Measurements from ENCODE around the gene TIGD3.
A peak's percentile ranks its signal among the peaks of the same experiment; 100 is the strongest.
"Not testable (repeated sequence)": the region's sequence is repeated elsewhere in the genome, so short reads cannot be mapped to it uniquely, and the experiment has no call there.

Gene TIGD3

GRCh38 chr11:65325435-65325834, 29.1 kb upstream of the TIGD3 start:
- no peak for DNase-seq

DNA sequence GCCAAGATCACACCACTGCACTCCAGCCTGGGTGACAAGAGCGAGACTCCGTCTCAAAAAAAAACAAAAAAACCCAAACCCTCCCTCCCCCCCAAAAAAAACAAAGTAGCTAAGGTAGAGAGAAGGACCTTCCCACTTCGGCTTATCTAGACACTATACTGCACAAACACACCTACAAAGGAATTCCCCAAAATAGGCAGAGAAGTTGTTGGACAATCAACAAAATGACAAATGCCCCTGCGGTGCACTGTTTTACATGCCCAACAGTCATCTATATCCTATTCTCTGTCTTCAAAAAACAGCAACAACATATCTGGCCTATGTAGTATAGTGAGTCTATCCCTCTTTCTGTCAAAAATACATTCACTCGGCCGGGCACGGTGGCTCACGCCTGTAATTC, 27.5 kb upstream of the TIGD3 start:
- no peak for DNase-seq

DNA sequence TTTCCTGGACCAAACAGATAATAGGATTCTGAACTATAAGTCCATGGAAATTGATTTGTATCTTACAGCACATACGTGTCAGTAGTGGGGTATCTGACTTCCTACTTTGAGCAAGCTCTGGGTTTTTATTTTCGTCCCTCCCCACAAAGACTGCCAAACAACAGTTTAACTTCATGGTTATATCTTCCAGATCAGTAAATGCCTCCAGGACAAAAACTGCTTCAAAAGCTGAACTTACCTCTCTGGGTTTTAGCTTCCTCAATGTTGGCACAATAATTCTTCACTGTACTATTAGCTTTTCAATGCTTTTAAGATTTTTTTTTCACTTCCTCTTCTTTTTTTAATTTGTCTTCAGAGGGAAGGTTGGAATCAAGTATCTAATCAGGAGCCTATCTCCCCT, 25.1 kb upstream of the TIGD3 start:
- no peak for DNase-seq

DNA sequence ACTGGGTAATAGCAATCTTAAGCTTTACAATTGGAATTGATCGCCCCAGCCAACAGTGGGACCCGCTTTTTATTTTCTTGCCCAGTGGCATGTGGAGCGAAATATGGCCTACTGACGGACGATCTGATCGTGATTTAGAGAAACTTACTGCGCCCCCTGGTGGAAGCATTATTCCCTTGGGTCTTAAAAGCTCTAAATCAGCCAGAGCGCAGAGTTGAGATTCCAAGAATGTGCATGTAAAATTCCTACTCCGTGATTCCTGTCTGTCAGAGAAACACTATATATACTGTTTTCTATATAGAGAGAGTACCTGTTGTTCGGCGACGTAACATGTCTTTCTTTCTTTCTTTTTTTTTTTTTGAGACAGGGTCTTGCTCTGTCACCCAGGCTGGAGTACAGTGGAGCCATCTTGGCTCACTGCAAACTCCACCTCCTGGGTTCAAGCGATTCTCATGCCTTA, 24.6 kb upstream of the TIGD3 start:
- peak; percentile 54 for DNase-seq

- no peak for DNase-seq
Measured at GRCh38 chr11:65330544-65330943, 24.0 kb upstream of the TIGD3 start.

- DNase-seq: not testable (repeated sequence)
Measured at GRCh38 chr11:65332591-65332990, 22.0 kb upstream of the TIGD3 start.

- DNase-seq: no peak
Measured at GRCh38 chr11:65334696-65335295, 19.8 kb upstream of the TIGD3 start.

GRCh38 chr11:65338676-65339075, 15.9 kb upstream of the TIGD3 start:
- DNase-seq: no peak

DNA sequence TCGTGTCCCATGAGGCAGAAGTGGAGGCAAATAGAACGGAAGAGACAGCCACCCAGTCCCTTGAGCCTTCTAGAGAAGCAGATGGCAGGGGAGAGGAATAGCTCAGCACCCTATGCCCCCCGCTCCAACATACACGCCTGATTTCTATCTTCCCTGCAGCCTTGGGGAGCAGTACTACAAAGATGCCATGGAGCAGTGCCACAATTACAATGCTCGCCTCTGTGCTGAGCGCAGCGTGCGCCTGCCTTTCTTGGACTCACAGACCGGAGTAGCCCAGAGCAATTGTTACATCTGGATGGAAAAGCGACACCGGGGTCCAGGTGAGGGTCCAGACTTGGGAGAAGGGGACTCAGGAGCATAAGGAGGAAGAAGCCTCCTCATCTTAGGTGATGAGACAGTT, 14.3 kb upstream of the TIGD3 start:
- DNase-seq: no peak

DNA sequence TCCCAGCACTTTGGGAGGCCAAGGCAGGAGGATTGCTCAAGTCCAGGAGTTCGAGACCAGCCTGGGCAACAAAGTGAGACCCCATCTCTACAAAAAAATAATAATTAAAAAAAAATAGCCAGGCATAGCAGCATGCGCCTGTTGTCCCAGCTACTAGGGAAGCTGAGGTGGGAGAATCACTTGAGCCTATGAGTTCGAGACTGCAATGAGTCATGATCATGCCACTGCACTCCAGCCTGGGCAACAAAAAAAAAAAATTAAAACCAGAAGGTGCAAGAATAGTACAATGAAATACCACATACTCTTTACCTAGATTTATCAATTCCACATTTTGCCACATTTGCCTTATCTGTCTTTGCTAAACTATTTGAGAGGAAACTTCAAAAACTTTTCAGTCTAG, 12.7 kb upstream of the TIGD3 start:
- DNase-seq: no peak

GRCh38 chr11:65351511-65351910, 3.0 kb upstream of the TIGD3 start:
- no peak for DNase-seq

- no peak for DNase-seq
Measured at GRCh38 chr11:65352783-65353182, 1.8 kb upstream of the TIGD3 start.

GRCh38 chr11:65353376-65353775, 1.2 kb upstream of the TIGD3 start:
- DNase-seq: no peak

GRCh38 chr11:65353900-65354264, 669 bp upstream of the TIGD3 start:
- no peak for DNase-seq

DNA sequence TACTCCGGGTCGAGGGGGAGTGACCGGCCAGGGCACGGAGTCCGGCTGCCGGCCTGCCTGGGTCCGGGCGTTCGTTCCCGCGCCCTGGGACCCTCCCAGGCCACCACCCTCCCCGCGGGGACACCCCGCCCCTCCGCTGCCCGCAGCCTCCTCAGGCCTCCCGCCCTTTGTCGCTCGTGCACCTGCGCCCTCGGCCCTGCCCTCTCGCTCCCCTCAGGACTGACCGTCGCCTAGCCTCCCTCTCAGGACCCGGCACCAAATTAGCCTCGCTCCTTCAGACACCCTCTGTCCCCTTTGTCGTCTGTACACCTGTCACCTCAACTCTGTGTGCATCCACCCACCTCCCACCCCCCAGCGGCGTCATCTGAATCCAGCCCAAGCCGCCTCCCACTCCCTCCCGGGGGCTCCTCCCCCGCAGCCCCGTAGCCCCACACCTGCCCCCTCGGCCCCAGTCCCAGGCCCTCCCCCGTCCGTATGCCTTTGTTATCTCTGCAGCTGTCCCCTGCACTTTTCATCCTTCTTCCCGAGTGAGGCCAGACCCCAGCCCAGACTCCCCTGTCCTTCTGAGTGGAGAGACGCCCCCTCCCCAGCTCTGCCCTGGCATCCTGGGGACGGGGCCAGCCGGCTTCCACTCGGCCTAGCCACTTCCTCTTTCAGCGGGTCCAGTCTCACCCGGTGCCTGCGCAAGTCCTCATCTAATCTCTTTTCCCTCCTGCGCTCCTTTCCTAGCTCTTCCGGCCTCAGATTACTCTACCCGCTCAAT, 643 bp downstream of the TIGD3 start:
- DNase-seq: no peak

- no peak for DNase-seq
Measured at GRCh38 chr11:65355776-65356393, 1.3 kb downstream of the TIGD3 start.

DNA sequence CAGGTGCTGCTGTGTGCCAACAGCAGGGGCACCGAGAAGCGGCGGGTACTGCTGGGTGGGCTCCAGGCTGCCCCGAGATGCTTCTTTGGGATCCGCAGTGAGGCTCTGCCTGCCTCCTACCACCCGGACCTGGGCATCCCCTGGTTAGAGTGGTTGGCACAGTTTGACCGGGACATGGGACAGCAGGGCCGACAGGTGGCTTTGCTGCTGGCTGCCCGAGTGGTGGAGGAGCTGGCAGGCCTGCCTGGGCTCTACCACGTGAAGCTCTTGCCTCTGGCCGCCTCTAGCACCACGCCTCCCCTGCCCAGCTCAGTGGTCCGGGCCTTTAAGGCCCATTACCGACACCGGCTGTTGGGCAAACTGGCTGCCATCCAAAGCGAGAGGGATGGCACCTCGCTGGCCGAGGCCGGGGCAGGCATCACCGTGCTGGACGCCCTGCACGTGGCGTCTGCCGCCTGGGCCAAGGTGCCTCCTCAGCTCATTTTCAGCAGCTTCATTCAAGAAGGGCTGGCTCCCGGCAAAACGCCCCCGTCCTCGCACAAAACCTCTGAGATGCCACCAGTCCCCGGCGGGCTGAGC, 1.9 kb downstream of the TIGD3 start:
- no peak for DNase-seq

DNA sequence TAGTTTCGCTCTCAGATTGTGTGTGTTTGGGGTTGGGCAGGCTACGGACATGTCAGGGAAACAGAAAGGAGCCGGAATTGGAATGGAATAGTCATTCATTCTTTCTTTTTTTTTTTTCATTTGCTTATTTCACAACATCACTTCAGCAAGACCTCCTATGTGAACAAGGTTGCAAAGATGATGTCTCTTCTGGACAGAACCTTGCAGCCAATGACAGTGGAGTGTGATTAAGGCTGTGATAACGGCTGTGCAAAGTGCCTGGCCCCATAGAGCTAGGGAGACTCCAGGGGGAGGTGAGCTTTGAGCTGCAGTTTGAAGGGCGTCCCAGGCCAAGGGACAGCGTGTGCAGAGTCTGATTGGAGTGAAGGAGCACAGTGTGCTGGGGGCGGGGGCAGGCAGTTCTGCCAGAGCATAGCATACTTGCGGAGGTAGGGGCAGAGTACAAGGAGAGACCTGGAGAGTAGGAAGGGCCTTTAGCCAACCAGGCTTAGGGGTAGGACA, 3.4 kb downstream of the TIGD3 start:
- no peak for DNase-seq

DNA sequence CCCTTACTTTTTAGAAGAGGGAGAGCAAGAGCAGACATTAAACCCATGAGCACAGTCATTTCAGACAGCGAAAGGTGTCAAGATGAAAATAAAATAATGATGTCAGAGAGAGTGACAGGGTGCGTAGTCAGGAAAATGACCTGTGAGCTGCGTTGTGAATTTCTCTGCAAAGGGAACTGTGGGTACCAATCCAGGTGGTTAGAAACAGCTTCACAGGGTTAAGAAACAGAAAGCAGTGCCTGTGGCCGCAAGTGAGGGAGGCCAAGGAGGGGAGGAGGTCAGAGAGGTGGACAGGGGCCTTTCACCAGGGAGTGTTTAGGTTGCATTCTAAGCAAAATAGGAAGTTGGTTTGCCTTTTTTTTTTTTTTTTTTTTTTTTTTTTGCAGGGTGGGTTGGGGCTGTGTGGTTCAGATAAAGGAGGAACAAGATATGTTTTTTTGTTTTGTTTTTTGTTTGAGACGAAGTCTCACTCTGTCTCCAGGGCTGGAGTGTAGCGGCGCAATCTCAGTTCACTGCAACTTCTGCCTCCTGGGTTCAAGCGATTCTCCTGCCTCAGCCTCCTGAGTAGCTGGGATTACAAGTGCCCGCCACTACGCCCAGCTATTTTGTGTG, 7.9 kb downstream of the TIGD3 start:
- DNase-seq: no peak

DNA sequence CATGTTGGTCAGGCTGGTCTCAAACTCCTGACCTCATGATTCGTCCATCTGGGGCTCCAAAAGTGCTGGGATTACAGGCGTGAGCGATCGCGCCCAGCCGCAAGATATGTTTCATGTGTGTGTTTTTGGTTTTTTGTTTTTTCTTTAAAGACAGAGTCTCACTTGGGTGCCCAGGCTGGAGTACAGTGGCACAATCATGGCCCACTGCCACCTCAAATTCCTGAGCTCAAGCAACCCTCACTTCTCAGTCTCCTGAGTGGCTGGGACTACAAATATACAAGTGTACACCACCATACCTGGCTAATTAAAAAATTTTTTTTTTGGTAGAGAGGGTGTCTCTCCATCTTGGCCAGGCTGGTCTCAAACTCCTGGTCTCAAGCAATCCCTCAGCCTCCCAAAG, 8.4 kb downstream of the TIGD3 start:
- no peak for DNase-seq

DNA sequence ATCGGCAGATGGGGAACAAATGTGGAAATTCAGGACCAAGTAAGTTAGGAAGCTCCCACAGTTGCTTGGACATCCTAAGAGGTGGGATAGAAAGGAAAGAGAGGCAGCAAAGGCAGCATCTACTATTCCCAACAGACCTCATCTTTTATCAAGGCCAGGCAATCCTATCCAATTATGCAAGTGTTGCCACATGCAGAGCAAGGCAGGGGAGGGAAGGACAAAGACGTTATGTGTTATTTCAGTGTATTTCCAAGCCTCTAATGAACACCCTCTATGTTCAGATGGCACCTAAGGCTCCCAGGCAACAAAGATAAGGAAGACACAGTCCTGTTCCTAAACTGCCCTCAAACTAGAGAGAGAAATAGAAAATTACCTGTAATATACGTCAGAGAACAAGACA, 9.2 kb downstream of the TIGD3 start:
- no peak for DNase-seq

- DNase-seq: peak; percentile 55
Measured at GRCh38 chr11:65366340-65366773, 11.8 kb downstream of the TIGD3 start.

DNA sequence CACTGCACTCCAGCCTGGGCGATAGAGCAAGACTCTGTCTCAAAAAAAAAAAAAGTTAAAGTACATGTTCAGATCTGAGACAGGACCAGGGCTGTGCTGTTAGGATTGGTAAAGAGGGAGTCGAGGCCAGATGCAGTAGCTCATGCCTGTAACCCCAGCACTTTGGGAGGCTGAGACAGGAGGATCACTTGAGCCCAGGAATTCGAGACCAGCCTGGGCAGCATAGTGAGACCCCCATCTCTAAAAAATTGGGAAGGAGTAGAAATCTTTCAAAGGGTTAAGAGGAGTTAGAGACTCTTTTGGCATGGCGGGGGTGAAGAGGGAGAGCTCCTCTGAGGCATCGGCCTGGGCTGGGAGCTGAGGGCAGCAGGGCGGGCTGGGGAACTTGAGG, 16.1 kb downstream of the TIGD3 start:
- no peak for DNase-seq

Measured in NCI-H2081 treated with DMSO at 0.1 percent for 48 hours (cell line).